ENCODE measurements around the gene GPRC6A. TPM values are rescaled to one million over a fixed set of nuclear protein-coding genes. Genes with fewer than 3 reads are reported as not detected.

GPRC6A gene
- total RNA-seq, 1 experiment from 2014 or later, result not detected

DNA sequence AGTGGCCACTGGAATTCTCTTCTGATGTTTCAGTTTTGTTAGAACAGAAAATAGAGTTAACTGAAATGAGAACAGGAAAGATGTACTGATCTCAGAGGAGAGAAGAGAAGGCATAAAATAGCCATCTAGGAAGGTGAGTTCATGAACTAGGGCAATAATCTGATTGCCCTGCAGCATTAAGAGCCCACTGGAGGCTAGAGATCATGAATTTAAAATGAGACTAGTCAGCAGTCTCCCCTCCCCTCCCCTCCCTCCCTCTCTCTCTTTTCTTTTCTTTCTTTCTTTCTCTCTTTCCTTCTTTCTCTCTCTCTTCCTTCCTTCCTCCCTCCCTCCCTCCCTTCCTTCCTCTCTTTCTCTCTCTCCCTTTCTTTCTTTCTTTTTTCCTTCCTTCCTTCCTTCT lies 28.9 kb downstream of the GPRC6A start:
- Histone ChIP-seq H3K27me3 (replicated peaks; ENCODE audit: insufficient read depth, low read depth, low read length, poor library complexity) (peaks cover 37% of the 10 kb centered on the region), H3K9me3 (ENCODE audit: low read depth, low read length, poor library complexity, severe bottlenecking) (no peaks in the 10 kb centered on the region), H3K36me3 (ENCODE audit: insufficient read depth, low read length, poor library complexity, severe bottlenecking) (no peaks in the 10 kb centered on the region), H3K4me1 (ENCODE audit: insufficient read depth, low read length, poor library complexity, severe bottlenecking) (no peaks in the 10 kb centered on the region), H3K4me3 (ENCODE audit: low read depth, low read length, poor library complexity, severe bottlenecking) (no peak overlapping the region), H3K27ac (ENCODE audit: low read depth, low read length, poor library complexity, severe bottlenecking) (no peak overlapping the region)
- TF ChIP-seq CTCF (conservative IDR thresholded peaks at IDR 0.05; ENCODE audit: low read depth, low read length) (no peak), EZH2 (IDR thresholded peaks at IDR 0.05; ENCODE audit: borderline replicate concordance, low read depth, low read length, poor library complexity, severe bottlenecking) (no peak)
- ChIA-PET CTCF (no interaction called here), POLR2A (ENCODE audit: low non-redundant PET) (no interaction called here)
- no peak for DNase-seq (ENCODE audit: low spot score)
- BruUV-seq (replicated peaks), result no TSS peak
- intact Hi-C loops (cut with micrococcal nuclease; ENCODE audit: unreplicated experiment), result no loop called here

DNA sequence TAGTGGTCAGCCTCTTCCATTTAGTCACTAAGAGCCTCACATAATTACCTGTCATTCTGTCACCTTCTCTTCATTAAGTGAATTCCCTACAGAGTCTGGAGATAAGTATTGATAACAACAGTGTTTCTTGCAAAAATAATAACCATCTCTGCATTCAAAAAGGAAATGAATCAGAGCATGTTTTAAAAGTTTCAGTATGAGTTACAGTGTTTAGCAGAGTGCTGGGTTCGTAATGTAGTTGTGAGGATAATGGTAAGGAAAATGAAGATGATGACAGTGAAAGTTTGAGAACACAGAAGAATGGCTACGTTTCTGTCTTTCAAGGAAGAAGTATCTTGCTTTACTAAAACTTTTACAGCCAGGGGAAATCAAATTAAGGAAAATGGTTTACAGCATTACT lies 31.3 kb downstream of the GPRC6A start:
- no peak overlapping the region for H3K4me3 ChIP-seq (ENCODE audit: low read depth, low read length, poor library complexity, severe bottlenecking)
- ChIA-PET CTCF (no interaction called here), POLR2A (ENCODE audit: low non-redundant PET) (no interaction called here)
- TF ChIP-seq CTCF (conservative IDR thresholded peaks at IDR 0.05; ENCODE audit: low read depth, low read length), result no peak
- no peak for TF ChIP-seq EZH2 (IDR thresholded peaks at IDR 0.05; ENCODE audit: borderline replicate concordance, low read depth, low read length, poor library complexity, severe bottlenecking)
- H3K27me3 ChIP-seq (replicated peaks; ENCODE audit: insufficient read depth, low read depth, low read length, poor library complexity), result peaks cover 37% of the 10 kb centered on the region
- intact Hi-C loops (cut with micrococcal nuclease; ENCODE audit: unreplicated experiment), result no loop called here
- H3K9me3 ChIP-seq (ENCODE audit: low read depth, low read length, poor library complexity, severe bottlenecking), result no peaks in the 10 kb centered on the region
- no peak for DNase-seq (ENCODE audit: low spot score)
- H3K4me1 ChIP-seq (ENCODE audit: insufficient read depth, low read length, poor library complexity, severe bottlenecking), result no peaks in the 10 kb centered on the region
- no peak overlapping the region for H3K27ac ChIP-seq (ENCODE audit: low read depth, low read length, poor library complexity, severe bottlenecking)
- H3K36me3 ChIP-seq (ENCODE audit: insufficient read depth, low read length, poor library complexity, severe bottlenecking), result no peaks in the 10 kb centered on the region
- no TSS peak for BruUV-seq (replicated peaks)

- no peaks in the 10 kb centered on the region for H3K36me3 ChIP-seq (ENCODE audit: insufficient read depth, low read length, poor library complexity, severe bottlenecking)
- no peak overlapping the region for H3K27ac ChIP-seq (ENCODE audit: low read depth, low read length, poor library complexity, severe bottlenecking)
- peaks cover 16% of the 10 kb centered on the region for H3K27me3 ChIP-seq (replicated peaks; ENCODE audit: insufficient read depth, low read depth, low read length, poor library complexity)
- CTCF ChIA-PET, result no interaction called here
- DNase-seq (ENCODE audit: low spot score), result no peak
- no TSS peak for BruUV-seq (replicated peaks)
- no peaks in the 10 kb centered on the region for H3K9me3 ChIP-seq (ENCODE audit: low read depth, low read length, poor library complexity, severe bottlenecking)
- no peak overlapping the region for H3K4me3 ChIP-seq (ENCODE audit: low read depth, low read length, poor library complexity, severe bottlenecking)
- intact Hi-C loops (cut with micrococcal nuclease; ENCODE audit: unreplicated experiment), result no loop called here
- TF ChIP-seq CTCF (conservative IDR thresholded peaks at IDR 0.05; ENCODE audit: low read depth, low read length) (no peak), EZH2 (IDR thresholded peaks at IDR 0.05; ENCODE audit: borderline replicate concordance, low read depth, low read length, poor library complexity, severe bottlenecking) (no peak)
- POLR2A ChIA-PET (ENCODE audit: low non-redundant PET), result no interaction called here
- H3K4me1 ChIP-seq (ENCODE audit: insufficient read depth, low read length, poor library complexity, severe bottlenecking), result no peaks in the 10 kb centered on the region
Measured at GRCh38 chr6:116793224-116793623, 35.7 kb downstream of the GPRC6A start.

Measured in A673 (cell line).